ENCODE data around the gene ST6GAL1. TPM values are rescaled to one million over a fixed set of nuclear protein-coding genes. Genes with fewer than 3 reads are reported as not detected.

The ST6GAL1 gene
- total and polyA plus RNA-seq, 2 of the 8 experiments (the other 6 are each of a cell fraction or from before 2014, with no cell fraction given), result 62.8 to 80.9 TPM

DNA sequence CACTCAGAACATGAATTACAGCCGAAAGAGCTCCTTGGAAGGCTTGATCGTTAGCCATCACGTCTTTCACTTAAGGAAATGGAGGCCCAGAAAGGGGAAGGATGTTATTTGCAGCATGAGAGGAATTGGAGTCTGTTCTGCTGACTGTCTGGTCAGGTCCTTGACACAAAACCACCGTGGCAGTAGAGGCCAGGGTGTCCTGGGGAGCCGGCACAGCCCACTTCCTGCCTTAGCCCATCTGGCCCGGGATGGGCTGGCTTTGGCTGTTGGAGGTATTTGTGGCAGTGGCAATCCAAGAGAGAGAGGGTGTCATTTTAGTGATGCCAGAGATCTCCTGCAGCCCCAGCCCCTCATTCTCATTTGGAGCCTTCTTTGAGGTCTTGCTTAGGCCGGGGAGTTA, 37.4 kb downstream of the ST6GAL1 start (continued):
- TF ChIP-seq NANOG (IDR thresholded peaks at IDR 0.05; ENCODE audit: insufficient read depth, low read depth, low read length, poor library complexity, severe bottlenecking) (no peak), PHF8 (conservative IDR thresholded peaks at IDR 0.05; ENCODE audit: low read depth, low read length) (no peak), KDM5A (IDR thresholded peaks at IDR 0.05; ENCODE audit: low read length) (no peak), CEBPB (IDR thresholded peaks at IDR 0.05; ENCODE audit: low read depth, low read length) (no peak), TCF12 (IDR thresholded peaks at IDR 0.05; ENCODE audit: low read depth, low read length) (no peak)
- TF ChIP-seq, protein P1, sequence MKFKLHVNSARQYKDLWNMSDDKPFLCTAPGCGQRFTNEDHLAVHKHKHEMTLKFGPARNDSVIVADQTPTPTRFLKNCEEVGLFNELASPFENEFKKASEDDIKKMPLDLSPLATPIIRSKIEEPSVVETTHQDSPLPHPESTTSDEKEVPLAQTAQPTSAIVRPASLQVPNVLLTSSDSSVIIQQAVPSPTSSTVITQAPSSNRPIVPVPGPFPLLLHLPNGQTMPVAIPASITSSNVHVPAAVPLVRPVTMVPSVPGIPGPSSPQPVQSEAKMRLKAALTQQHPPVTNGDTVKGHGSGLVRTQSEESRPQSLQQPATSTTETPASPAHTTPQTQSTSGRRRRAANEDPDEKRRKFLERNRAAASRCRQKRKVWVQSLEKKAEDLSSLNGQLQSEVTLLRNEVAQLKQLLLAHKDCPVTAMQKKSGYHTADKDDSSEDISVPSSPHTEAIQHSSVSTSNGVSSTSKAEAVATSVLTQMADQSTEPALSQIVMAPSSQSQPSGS (IDR thresholded peaks at IDR 0.05; ENCODE audit: low read length), result no peak
- TF ChIP-seq, protein P2, sequence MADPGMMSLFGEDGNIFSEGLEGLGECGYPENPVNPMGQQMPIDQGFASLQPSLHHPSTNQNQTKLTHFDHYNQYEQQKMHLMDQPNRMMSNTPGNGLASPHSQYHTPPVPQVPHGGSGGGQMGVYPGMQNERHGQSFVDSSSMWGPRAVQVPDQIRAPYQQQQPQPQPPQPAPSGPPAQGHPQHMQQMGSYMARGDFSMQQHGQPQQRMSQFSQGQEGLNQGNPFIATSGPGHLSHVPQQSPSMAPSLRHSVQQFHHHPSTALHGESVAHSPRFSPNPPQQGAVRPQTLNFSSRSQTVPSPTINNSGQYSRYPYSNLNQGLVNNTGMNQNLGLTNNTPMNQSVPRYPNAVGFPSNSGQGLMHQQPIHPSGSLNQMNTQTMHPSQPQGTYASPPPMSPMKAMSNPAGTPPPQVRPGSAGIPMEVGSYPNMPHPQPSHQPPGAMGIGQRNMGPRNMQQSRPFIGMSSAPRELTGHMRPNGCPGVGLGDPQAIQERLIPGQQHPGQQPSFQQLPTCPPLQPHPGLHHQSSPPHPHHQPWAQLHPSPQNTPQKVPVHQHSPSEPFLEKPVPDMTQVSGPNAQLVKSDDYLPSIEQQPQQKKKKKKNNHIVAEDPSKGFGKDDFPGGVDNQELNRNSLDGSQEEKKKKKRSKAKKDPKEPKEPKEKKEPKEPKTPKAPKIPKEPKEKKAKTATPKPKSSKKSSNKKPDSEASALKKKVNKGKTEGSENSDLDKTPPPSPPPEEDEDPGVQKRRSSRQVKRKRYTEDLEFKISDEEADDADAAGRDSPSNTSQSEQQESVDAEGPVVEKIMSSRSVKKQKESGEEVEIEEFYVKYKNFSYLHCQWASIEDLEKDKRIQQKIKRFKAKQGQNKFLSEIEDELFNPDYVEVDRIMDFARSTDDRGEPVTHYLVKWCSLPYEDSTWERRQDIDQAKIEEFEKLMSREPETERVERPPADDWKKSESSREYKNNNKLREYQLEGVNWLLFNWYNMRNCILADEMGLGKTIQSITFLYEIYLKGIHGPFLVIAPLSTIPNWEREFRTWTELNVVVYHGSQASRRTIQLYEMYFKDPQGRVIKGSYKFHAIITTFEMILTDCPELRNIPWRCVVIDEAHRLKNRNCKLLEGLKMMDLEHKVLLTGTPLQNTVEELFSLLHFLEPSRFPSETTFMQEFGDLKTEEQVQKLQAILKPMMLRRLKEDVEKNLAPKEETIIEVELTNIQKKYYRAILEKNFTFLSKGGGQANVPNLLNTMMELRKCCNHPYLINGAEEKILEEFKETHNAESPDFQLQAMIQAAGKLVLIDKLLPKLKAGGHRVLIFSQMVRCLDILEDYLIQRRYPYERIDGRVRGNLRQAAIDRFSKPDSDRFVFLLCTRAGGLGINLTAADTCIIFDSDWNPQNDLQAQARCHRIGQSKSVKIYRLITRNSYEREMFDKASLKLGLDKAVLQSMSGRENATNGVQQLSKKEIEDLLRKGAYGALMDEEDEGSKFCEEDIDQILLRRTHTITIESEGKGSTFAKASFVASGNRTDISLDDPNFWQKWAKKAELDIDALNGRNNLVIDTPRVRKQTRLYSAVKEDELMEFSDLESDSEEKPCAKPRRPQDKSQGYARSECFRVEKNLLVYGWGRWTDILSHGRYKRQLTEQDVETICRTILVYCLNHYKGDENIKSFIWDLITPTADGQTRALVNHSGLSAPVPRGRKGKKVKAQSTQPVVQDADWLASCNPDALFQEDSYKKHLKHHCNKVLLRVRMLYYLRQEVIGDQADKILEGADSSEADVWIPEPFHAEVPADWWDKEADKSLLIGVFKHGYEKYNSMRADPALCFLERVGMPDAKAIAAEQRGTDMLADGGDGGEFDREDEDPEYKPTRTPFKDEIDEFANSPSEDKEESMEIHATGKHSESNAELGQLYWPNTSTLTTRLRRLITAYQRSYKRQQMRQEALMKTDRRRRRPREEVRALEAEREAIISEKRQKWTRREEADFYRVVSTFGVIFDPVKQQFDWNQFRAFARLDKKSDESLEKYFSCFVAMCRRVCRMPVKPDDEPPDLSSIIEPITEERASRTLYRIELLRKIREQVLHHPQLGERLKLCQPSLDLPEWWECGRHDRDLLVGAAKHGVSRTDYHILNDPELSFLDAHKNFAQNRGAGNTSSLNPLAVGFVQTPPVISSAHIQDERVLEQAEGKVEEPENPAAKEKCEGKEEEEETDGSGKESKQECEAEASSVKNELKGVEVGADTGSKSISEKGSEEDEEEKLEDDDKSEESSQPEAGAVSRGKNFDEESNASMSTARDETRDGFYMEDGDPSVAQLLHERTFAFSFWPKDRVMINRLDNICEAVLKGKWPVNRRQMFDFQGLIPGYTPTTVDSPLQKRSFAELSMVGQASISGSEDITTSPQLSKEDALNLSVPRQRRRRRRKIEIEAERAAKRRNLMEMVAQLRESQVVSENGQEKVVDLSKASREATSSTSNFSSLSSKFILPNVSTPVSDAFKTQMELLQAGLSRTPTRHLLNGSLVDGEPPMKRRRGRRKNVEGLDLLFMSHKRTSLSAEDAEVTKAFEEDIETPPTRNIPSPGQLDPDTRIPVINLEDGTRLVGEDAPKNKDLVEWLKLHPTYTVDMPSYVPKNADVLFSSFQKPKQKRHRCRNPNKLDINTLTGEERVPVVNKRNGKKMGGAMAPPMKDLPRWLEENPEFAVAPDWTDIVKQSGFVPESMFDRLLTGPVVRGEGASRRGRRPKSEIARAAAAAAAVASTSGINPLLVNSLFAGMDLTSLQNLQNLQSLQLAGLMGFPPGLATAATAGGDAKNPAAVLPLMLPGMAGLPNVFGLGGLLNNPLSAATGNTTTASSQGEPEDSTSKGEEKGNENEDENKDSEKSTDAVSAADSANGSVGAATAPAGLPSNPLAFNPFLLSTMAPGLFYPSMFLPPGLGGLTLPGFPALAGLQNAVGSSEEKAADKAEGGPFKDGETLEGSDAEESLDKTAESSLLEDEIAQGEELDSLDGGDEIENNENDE (IDR thresholded peaks at IDR 0.05; ENCODE audit: insufficient replicate concordance, low read length), result no peak

Data from H1 (cell line).